H1 (cell line): ENCODE data around the gene ACACA. TPM values are rescaled to one million over a fixed set of nuclear protein-coding genes. Genes with fewer than 3 reads are reported as not detected.
A peak's percentile ranks its signal among the peaks of the same experiment; 100 is the strongest.

Experiments used
- CTCF ChIA-PET: fragments of 300-600 bp; sonication (Branson Sonifier 250); formaldehyde crosslinking; loops from one replicate; lab custom pipeline; 2021; ENCODE audit not compliant: partially characterized antibody; lab: Charles Lee
- POLR2A ChIA-PET: fragments of 300-600 bp; sonication (Branson Sonifier 250); formaldehyde crosslinking; loops from one replicate; lab custom pipeline; 2021; ENCODE audit warnings: inconsistent platforms; ENCODE audit not compliant: partially characterized antibody; lab: Charles Lee
- DNase-seq, 2 experiments: peaks; one replicate each; pipeline versions ENCODE4 v3.0.0 to v3.0.0-alpha.2; 2010 to 2022; ENCODE audit warnings: low spot score in 2 of 2, low read depth in 1 of 2, mixed read lengths in 1 of 2
- FAIRE-seq: peaks from 2 replicates; lab custom pipeline; 2011; peaks lifted over from hg19 to GRCh38; lab: Jason Lieb, UNC
- H2AFZ ChIP-seq: 2 replicates; pipeline ENCODE4 v1.8.1; 2012; ENCODE audit warnings: low read length, inconsistent platforms
- H2AK5ac ChIP-seq: 2 replicates; pipeline ENCODE4 v1.6.1; 2013; ENCODE audit warnings: low read depth, low read length
- H2BK120ac ChIP-seq: replicated peaks from 2 replicates; pipeline ENCODE3; 2013; ENCODE audit warnings: low read depth, low read length, inconsistent platforms
- H2BK12ac ChIP-seq: 2 replicates; pipeline ENCODE4 v1.6.1; 2013; ENCODE audit warnings: low read depth, low read length
- H2BK15ac ChIP-seq: 2 replicates; pipeline ENCODE4 v1.6.1; 2013; ENCODE audit warnings: low read length
- H2BK20ac ChIP-seq: 2 replicates; pipeline ENCODE4 v1.6.1; 2013; ENCODE audit warnings: low read length
- H2BK5ac ChIP-seq: 2 replicates; pipeline ENCODE4 v1.6.1; 2013; ENCODE audit warnings: low read depth, low read length
- H3K14ac ChIP-seq: 2 replicates; pipeline ENCODE4 v1.6.1; 2013; ENCODE audit warnings: inconsistent platforms; ENCODE audit not compliant: insufficient read length
- H3K18ac ChIP-seq: 2 replicates; pipeline ENCODE4 v1.6.1; 2013; ENCODE audit warnings: low read length; ENCODE audit errors: extremely low read depth
- H3K23ac ChIP-seq: 2 replicates; pipeline ENCODE4 v1.6.1; 2013; ENCODE audit warnings: inconsistent platforms; ENCODE audit not compliant: insufficient read length
- H3K23me2 ChIP-seq: 2 replicates; pipeline ENCODE4 v1.6.1; 2013; ENCODE audit warnings: low read depth, low read length
- H3K27ac ChIP-seq: 2 replicates; pipeline ENCODE4 v1.6.1; 2011; ENCODE audit warnings: low read depth, low read length, inconsistent platforms
- H3K27me3 ChIP-seq, 4 experiments: replicated peaks in 1 of 4; 1 replicate in 1 of 4; 2 replicates in 3 of 4; pipeline versions ENCODE4 v1.6.1 to v1.8.1; 2011 to 2013; ENCODE audit warnings: low read length in 3 of 4, mild to moderate bottlenecking in 3 of 4, inconsistent platforms in 2 of 4, mixed read lengths in 2 of 4, moderate library complexity in 1 of 4; ENCODE audit not compliant: control insufficient read depth in 3 of 4, insufficient read depth in 3 of 4; ENCODE audit errors: extremely low read depth in 1 of 4
- H3K36me3 ChIP-seq, 4 experiments: 2 replicates each; pipeline versions ENCODE4 v1.6.1 to v1.8.1; 2011 to 2013; ENCODE audit warnings: mild to moderate bottlenecking in 4 of 4, low read length in 3 of 4, moderate library complexity in 2 of 4, control low read depth in 1 of 4, inconsistent platforms in 1 of 4; ENCODE audit not compliant: insufficient read depth in 4 of 4, control insufficient read depth in 2 of 4
- H3K4ac ChIP-seq: replicated peaks from 2 replicates; pipeline ENCODE3; 2013; ENCODE audit warnings: low read length, low read depth, mixed read lengths, inconsistent platforms; ENCODE audit not compliant: insufficient read length
- H3K4me1 ChIP-seq, 4 experiments: replicated peaks in 1 of 4; 1 replicate in 1 of 4; 2 replicates in 3 of 4; pipeline versions ENCODE4 v1.6.1 to v1.8.1; 2011 to 2013; ENCODE audit warnings: low read length in 3 of 4, inconsistent platforms in 2 of 4, mixed read lengths in 1 of 4; ENCODE audit not compliant: insufficient read depth in 4 of 4, control insufficient read depth in 3 of 4
- H3K4me2 ChIP-seq, 2 experiments: 2 replicates each; pipeline versions ENCODE4 v1.6.1 to v1.8.1; 2011 to 2013; ENCODE audit warnings: low read depth in 2 of 2, low read length in 2 of 2, control low read depth in 1 of 2, inconsistent platforms in 1 of 2, mild to moderate bottlenecking in 1 of 2; ENCODE audit not compliant: insufficient read depth in 1 of 2
- H3K4me3 ChIP-seq, 4 experiments: fragments of 200-600, 300-600 bp in 1 of 4; sonication (generic), shearing (Covaris generic), sonication (Bioruptor Twin) in 1 of 4; 2 replicates each; pipeline versions ENCODE4 v1.5.1 to v1.8.1; 2011 to 2016; ENCODE audit warnings: low read length in 4 of 4, low read depth in 3 of 4, control low read depth in 2 of 4, inconsistent platforms in 2 of 4, mild to moderate bottlenecking in 2 of 4, mixed read lengths in 1 of 4, moderate library complexity in 1 of 4; ENCODE audit not compliant: insufficient read depth in 2 of 4; ENCODE audit errors: extremely low read depth in 1 of 4
- H3K56ac ChIP-seq: replicated peaks from 2 replicates; pipeline ENCODE3; 2013; ENCODE audit warnings: low read depth, mild to moderate bottlenecking, mixed read lengths, low read length, inconsistent platforms; ENCODE audit not compliant: insufficient read length
- H3K79me1 ChIP-seq: 2 replicates; pipeline ENCODE4 v1.6.1; 2013; ENCODE audit warnings: low read depth, low read length, control low read depth
- H3K79me2 ChIP-seq, 2 experiments: 2 replicates each; pipeline versions ENCODE4 v1.6.1 to v1.8.1; 2012 to 2013; ENCODE audit warnings: low read length in 2 of 2, mild to moderate bottlenecking in 2 of 2, inconsistent platforms in 1 of 2; ENCODE audit not compliant: insufficient read depth in 2 of 2, control insufficient read depth in 1 of 2
- H3K9ac ChIP-seq, 4 experiments: replicated peaks in 1 of 4; 1 replicate in 1 of 4; 2 replicates in 3 of 4; pipeline versions ENCODE4 v1.6.1 to v1.8.1; 2011 to 2013; ENCODE audit warnings: low read depth in 3 of 4, low read length in 3 of 4, control low read depth in 2 of 4, mild to moderate bottlenecking in 2 of 4, moderate library complexity in 2 of 4, inconsistent platforms in 1 of 4; ENCODE audit errors: extremely low read depth in 1 of 4
- H3K9me3 ChIP-seq, 2 experiments: 2 replicates each; pipeline versions ENCODE4 v1.6.1 to v1.8.1; 2012 to 2013; ENCODE audit warnings: mild to moderate bottlenecking in 2 of 2, moderate library complexity in 2 of 2, control low read depth in 1 of 2, inconsistent platforms in 1 of 2, low read depth in 1 of 2, low read length in 1 of 2, mixed read lengths in 1 of 2; ENCODE audit not compliant: insufficient read depth in 2 of 2
- H4K20me1 ChIP-seq, 2 experiments: replicated peaks in 1 of 2; 2 replicates each; pipeline versions ENCODE3 to v1.8.1; 2011 to 2013; ENCODE audit warnings: inconsistent platforms in 2 of 2, low read length in 2 of 2, mild to moderate bottlenecking in 1 of 2; ENCODE audit not compliant: insufficient read depth in 2 of 2, control insufficient read depth in 1 of 2
- H4K5ac ChIP-seq: 2 replicates; pipeline ENCODE4 v1.6.1; 2013; ENCODE audit warnings: low read length, low read depth, mixed read lengths, inconsistent platforms; ENCODE audit not compliant: insufficient read length
- H4K8ac ChIP-seq: 2 replicates; pipeline ENCODE4 v1.8.0; 2013; ENCODE audit warnings: mild to moderate bottlenecking, moderate library complexity, low read length, inconsistent platforms; ENCODE audit not compliant: insufficient read depth; ENCODE audit errors: extremely low read depth
- H4K91ac ChIP-seq: replicated peaks from 2 replicates; pipeline ENCODE3; 2013; ENCODE audit warnings: low read length, mixed read lengths, inconsistent platforms; ENCODE audit not compliant: insufficient read length
- BACH1 ChIP-seq: IDR thresholded peaks from 2 replicates; pipeline ENCODE4 v1.6.1; 2012; ENCODE audit warnings: low read length, improper control_type of control experiment
- CTCF ChIP-seq, 3 experiments: IDR thresholded peaks; 1 replicate in 2 of 3; 2 replicates in 1 of 3; pipeline versions ENCODE4 v1.5.1 to v1.6.1; 2011; ENCODE audit warnings: low read length in 3 of 3, mild to moderate bottlenecking in 3 of 3, inconsistent platforms in 2 of 3, low read depth in 1 of 3, moderate library complexity in 1 of 3; ENCODE audit not compliant: insufficient read depth in 1 of 3; ENCODE audit errors: control extremely low read depth in 1 of 3
- RAD21 ChIP-seq, 2 experiments: IDR thresholded peaks in 1 of 2; conservative IDR thresholded peaks in 1 of 2; 2 replicates each; pipeline ENCODE4 v1.6.1; 2011; ENCODE audit warnings: low read depth in 2 of 2, low read length in 2 of 2, improper control_type of control experiment in 1 of 2, inconsistent platforms in 1 of 2, mild to moderate bottlenecking in 1 of 2, moderate library complexity in 1 of 2
- SIX5 ChIP-seq: IDR thresholded peaks from 2 replicates; pipeline ENCODE4 v1.6.1; 2011; ENCODE audit warnings: mild to moderate bottlenecking, low read depth, low read length
- WGBS, 2 experiments: shearing (Covaris generic) in 1 of 2; methylation state at CpG; one replicate each; pipeline versions ENCODE4 v1.1.6 to v1.1.7; 2013 to 2015; ENCODE audit warnings: low lambda C conversion rate in 2 of 2, mixed read lengths in 2 of 2, inconsistent platforms in 1 of 2, low coverage in 1 of 2, missing lambda C conversion rate in 1 of 2; ENCODE audit not compliant: insufficient replicate concordance in 2 of 2, insufficient coverage in 1 of 2, insufficient read length in 1 of 2; ENCODE audit errors: extremely low coverage in 1 of 2, missing lambda C conversion rate in 1 of 2; 5-methylcytosine and 5-hydroxymethylcytosine counted together
- polyA plus RNA-seq, 7 experiments: library from polyadenylated mRNA; depleted of rRNA in 3 of 7; stranded (reverse) in 5 of 7; unstranded in 2 of 7; fragments of >200 nt in 5 of 7; fragments of 200-250 nt in 2 of 7; gene quantifications; 1 replicate in 5 of 7; 2 replicates in 1 of 7; 4 replicates in 1 of 7; pipeline versions ENCODE4 v1.2.1 to v1.2.3, GENCODE V29; 2011 to 2013; ENCODE audit warnings: missing spikeins in 2 of 7, mixed read lengths in 2 of 7
- total RNA-seq: library from RNA; stranded (reverse); fragmentation: NEBNext Ultra II Directional; extraction: Animal tissue kit (Norgen Biotek cat#: 25700); gene quantifications from 2 replicates; pipeline ENCODE4 v1.2.1, GENCODE V29; 2021

Gene ACACA
- total and polyA plus RNA-seq, 2 of the 8 experiments (the other 6 are each of a cell fraction or from before 2014, with no cell fraction given), result 74.0 to 160 TPM

GRCh38 chr17:37162800-37163199, 243.8 kb downstream of the ACACA start:
- no peak overlapping the region for H3K18ac ChIP-seq
- H3K9me3 ChIP-seq, result no peaks in the 10 kb centered on the region
- WGBS, 2 experiments, result 94% methylated on average over 5 of the region's 6 CpGs; no CpG with 5 or more reads in 1 of the 2 experiments
- no peak overlapping the region for H2AFZ ChIP-seq
- H4K20me1 ChIP-seq, result no peaks in the 10 kb centered on the region
- no peak for DNase-seq
- H3K79me2 ChIP-seq, result no peaks in the 10 kb centered on the region
- H2BK20ac ChIP-seq, result no peak overlapping the region
- H3K27me3 ChIP-seq, result no peaks in the 10 kb centered on the region
- H2BK120ac ChIP-seq, result no peak overlapping the region
- no peak overlapping the region for H3K9ac ChIP-seq
- no peak overlapping the region for H2BK12ac ChIP-seq
- peaks cover 0 to 27% (median 9%) of the 10 kb centered on the region in 4 experiments; a peak in 5 of 8 replicates for H3K36me3 ChIP-seq
- no peak overlapping the region for H2BK15ac ChIP-seq
- H3K4me2 ChIP-seq, result no peak overlapping the region
- H4K8ac ChIP-seq, result no peak overlapping the region
- H3K56ac ChIP-seq, result no peak overlapping the region
- H3K4ac ChIP-seq, result no peak overlapping the region
- H3K14ac ChIP-seq, result no peak overlapping the region
- ChIA-PET POLR2A (no interaction called here), CTCF (interaction anchor here (1.0 kb wide), 1 partner anchor 93 kb away, joined by 3 read pairs; no protein-coding TSS in a partner anchor)
- no peak overlapping the region for H3K4me3 ChIP-seq
- TF ChIP-seq BACH1 (no peak), SIX5 (no peak), RAD21 (IDR thresholded peaks at IDR 0.05 in 1 of 2, conservative IDR thresholded peaks at IDR 0.05 in 1 of 2; ENCODE audit: low read depth in 2 of 2, low read length in 2 of 2) (peak in 1 of 2 experiments; percentile 31; a peak in 2 of 4 replicates), CTCF (IDR thresholded peaks at IDR 0.05; ENCODE audit: control extremely low read depth in 1 of 3, insufficient read depth in 1 of 3, low read depth in 1 of 3, low read length in 3 of 3) (peak in 2 of 3 experiments; percentile 25 to 38; a peak in 2 of 4 replicates)
- TF ChIP-seq, all 59 proteins: peak for 2
- no peak overlapping the region for H4K91ac ChIP-seq
- no peak for FAIRE-seq
- no peaks in the 10 kb centered on the region; the same call in 1 of the 2 replicates for H3K23me2 ChIP-seq
- no peaks in the 10 kb centered on the region for H3K79me1 ChIP-seq
- peaks cover 0 to 2% (median 0%) of the 10 kb centered on the region in 4 experiments; a peak in 1 of 7 replicates for H3K4me1 ChIP-seq
- no peak overlapping the region for H2BK5ac ChIP-seq
- H3K27ac ChIP-seq, result no peak overlapping the region
- H2AK5ac ChIP-seq, result no peak overlapping the region
- H4K5ac ChIP-seq, result no peak overlapping the region
- no peak overlapping the region for H3K23ac ChIP-seq
